ENCODE measurements around the gene CDC14B.
"Not testable (repeated sequence)": the region's sequence is repeated elsewhere in the genome, so short reads cannot be mapped to it uniquely, and the experiment has no call there.

The CDC14B gene

DNA sequence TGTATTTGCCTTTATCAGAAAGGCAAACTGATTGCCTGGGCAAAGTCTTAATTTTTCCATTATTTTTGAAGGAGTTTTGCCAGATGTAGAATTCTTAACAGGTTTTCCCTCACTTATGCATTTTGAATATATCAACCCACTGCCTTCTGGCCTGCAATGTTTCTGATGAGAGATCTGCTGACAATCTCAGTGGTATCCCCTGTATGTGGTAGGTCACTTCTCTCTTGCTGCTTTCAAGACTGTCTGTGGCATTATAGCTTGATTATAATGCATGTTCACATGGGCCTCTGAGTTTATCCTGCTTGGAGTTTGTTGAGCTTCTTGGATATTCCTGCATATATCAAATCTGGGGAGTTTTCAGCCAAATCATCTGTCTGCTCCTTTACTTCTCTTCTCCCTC is 87.5 kb downstream of the CDC14B start:
- DNase-seq = no peak

DNA sequence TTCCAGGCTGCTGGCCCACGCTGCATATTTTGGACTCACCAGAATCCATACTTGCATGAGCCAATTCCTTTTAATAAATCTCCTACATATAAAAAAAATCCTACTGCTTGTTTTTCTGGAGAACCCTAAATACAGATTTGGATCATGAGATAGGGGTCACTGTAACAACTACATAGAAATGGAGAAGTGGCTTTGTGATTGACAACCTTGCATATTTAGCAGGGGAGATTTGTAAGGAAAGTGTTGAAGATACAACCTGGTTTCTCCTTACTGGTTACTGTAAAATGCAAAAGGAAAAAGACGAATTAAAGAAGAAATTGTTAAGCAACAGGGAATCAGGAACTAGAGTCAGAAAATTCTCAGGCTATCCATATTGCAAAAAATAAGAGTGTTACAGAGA is 94.9 kb downstream of the CDC14B start:
- DNase-seq = no peak

DNA sequence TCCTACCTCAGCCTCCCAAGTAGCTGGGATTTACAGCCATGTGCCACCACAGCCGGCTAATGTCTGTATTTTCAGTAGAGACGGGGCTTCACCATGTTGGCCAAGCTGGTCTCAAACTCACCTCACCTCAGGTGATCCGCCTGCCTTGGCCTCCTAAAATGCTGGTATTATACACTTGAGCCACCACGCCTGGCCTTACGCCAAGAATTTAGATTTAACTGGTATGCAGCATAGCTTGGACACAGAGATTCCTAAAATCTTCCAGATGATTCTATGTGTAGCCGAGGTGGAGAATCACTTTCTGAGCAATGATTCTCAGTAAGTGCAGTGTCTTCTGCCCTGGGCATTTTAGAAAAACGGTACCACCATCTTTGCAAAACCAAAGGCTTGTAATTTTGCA is 95.6 kb downstream of the CDC14B start:
- no peak for DNase-seq

DNA sequence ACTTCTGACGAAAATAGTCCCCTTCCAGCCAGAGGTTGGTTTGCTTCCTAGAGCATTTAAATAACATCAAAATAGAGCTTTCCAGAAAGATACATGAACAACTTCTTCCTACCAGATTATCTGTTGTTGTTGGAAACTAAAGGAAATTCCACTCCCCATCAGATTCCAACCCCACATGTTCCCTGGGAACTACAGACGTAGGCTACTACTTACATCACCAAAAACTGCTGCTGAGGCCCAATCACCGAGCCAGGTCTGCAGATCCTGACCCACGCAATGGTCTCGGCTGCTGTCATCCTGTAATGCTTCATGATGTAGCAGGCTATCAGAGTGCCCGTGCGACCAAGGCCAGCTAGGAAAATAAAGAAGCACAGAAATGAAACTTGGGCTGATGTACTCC is 96.3 kb downstream of the CDC14B start:
- no peak for DNase-seq

DNA sequence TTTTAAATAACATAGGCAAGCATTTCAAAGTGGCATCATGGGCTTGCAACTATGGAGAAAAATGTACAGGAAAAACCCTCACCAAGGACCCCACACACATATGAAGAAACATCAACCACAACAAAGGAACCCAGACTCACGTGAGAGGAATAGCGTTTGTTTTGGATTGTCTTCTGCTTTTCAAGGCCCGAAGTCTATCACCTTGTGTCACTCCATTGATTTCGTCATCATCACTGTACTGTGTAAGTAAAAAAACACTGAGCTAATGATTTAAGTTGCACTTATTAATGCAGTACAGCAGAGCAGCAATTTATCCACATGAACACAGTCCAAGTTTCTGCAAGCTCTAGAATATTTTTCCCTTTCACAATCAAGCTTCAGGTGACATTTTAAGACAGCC is 97.3 kb downstream of the CDC14B start:
- no peak for DNase-seq

- no peak for DNase-seq
Measured at GRCh38 chr9:96519787-96520186, 99.9 kb downstream of the CDC14B start.

DNA sequence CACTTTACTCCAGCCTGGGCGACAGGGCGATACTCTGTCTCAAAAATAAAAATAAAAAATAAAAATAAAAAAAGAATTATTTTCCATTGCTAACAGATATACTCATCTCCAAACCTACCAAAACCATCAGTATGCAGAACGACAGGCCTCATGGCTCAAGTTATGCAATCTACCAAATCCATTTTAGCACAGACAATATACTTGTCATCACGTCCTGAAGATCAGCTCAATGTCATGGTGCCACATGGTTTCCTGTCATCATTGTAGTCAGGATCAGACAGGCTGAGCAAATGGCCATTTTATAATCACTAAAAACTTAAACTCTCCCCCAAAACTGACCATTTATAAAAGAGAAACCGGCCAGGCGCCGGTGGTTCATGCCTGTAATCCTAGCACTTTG is 100.5 kb downstream of the CDC14B start:
- no peak for DNase-seq

DNA sequence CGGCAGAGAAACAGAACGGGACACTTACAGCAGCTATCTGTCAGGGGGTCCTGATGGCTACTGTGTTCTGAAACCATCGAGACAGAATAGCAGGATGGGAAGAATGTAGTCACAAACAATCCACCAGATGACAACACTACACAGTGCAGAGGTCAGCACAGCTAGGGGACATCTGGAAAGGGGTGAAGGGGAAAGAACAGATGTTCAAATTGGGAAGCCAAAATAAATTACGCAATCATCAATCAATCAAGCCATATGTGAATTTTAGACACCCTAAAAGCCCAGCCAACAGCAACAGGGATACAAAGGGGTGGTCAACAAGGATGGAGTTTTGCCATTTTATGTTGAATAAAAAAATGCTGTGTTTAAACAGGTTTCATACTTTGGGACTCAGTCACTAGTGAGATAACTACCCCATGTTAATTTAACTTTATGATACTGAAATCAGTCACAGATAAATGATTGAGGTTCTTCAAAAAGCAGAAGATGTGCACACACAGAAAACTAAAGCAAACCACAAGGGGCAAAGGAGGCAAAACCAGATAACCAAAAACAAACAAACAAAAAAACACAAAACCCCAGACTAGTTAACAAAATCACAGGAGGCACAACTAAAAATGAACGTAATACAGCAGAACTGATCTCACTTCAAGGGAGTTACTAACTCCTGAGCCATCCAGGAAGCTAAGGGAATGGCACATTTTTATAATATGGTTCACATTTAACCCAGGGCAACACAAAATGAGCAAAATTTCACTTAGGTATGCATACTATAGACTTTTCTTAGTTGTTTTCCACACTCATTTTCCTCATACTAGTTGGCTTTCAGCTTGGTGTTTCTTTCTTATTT is 103.8 kb downstream of the CDC14B start:
- no peak for DNase-seq

- no peak for DNase-seq
Measured at GRCh38 chr9:96514800-96515158, 104.9 kb downstream of the CDC14B start.

GRCh38 chr9:96514108-96514799 is 105.4 kb downstream of the CDC14B start:
- no peak for DNase-seq

- DNase-seq = no peak
Measured at GRCh38 chr9:96513622-96514021, 106.0 kb downstream of the CDC14B start.

GRCh38 chr9:96512240-96512639 is 107.4 kb downstream of the CDC14B start:
- DNase-seq = no peak

GRCh38 chr9:96510258-96510657 is 109.4 kb downstream of the CDC14B start:
- DNase-seq = no peak

DNA sequence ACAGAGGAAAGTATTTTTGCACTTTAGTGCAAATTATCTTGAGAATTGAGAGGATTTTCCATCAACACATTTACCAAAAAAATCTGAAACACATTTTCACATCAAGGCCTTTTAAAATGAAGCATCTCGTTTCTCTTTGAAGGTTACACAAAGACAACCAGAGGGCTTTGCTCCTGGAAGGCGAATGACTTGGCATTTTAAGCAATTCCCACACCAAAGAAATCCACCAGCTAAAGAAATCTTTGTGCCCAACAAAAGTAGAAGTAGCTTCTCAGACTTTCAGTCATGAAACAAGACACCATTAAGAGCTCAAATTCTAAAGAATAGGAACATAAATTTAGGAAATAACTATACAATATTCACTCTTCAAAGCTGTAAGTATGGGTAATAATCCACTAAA is 109.8 kb downstream of the CDC14B start:
- DNase-seq = no peak

- no peak for DNase-seq
Measured at GRCh38 chr9:96509026-96509425, 110.6 kb downstream of the CDC14B start.

DNA sequence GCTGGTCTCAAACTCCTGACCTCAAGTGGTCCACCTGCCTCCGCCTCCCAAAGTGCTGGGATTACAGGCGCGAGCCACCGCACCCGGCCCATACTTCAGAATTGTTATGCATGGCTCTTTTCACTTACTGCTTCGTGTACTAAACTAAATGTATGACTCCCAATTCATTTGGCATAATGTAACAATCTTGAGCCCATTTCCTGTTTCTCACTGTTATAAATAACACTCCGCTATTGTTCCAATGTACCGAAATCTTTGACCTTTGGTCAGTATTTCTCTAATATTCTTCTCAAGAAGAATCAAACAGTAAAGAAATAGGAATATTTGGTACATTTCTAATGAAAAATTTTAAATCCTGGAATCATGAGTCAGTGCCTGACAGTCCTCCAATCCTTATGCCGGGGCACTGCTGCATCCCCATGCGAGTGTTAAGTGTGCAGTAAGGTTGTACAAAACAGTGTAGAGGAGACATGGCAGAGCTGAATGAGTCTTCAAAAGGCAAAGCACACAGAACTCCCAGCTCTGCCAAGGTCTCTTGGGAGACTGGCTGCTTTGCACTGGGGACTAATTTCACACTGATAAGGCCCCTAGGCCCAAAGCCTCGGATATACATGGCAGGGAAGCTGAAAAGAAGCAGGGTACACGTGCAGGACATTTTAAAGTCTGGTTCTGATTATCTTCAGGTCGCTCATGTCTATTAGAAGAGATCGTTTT is 111.3 kb downstream of the CDC14B start:
- no peak for DNase-seq

DNA sequence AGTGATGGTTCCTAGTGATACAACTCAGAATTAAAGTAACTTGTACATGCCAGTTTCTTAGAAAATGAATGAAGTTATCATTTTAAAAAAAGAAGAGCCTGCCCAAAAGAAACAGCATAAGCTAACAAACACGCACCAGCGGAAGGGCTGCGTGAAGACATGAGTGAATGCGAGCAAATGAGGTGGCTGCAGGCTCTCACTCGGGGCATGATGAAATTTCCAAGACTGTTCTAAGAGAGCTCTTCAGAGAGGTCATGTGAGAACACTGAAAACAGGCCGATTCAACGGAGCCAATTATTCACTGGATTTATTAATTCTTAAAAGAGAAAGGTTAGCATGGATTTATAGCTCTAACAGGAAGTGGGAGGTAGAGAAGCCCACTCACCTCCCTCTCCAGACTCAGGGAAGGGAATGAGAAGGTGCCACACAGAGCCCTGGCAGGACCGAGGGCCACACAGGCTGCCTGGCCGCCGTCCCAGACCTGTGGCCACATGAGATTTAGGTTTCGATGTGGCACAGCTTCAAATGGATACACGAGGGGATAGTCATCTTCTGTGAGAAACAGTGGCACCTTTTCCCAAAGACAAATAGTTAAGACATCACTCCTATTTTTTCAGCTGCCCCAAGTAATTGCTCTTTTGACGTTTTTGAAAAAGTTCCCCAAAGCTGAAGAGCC is 114.2 kb downstream of the CDC14B start:
- DNase-seq = no peak

DNA sequence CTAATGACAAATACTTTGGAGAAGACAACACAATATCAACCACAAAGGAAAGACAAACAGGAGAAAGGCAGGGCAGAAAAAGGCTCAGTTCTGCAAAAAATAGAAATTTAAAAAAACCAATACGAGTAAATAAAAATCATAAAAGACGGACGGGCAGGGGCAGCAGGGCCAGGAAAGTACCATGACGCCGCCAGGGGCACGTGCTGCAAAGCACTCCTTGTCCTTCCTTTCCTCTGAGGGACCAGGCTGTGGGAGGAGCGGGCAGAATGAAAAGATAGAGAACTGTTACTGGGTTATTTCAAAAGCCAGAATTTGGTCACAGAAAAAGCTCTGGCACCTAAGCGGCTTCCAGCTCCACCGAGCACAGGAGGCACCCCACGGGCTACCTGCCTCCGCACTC is 115.7 kb downstream of the CDC14B start:
- no peak for DNase-seq

- not testable (repeated sequence) for DNase-seq
Measured at GRCh38 chr9:96503374-96503748, 116.3 kb downstream of the CDC14B start.

DNA sequence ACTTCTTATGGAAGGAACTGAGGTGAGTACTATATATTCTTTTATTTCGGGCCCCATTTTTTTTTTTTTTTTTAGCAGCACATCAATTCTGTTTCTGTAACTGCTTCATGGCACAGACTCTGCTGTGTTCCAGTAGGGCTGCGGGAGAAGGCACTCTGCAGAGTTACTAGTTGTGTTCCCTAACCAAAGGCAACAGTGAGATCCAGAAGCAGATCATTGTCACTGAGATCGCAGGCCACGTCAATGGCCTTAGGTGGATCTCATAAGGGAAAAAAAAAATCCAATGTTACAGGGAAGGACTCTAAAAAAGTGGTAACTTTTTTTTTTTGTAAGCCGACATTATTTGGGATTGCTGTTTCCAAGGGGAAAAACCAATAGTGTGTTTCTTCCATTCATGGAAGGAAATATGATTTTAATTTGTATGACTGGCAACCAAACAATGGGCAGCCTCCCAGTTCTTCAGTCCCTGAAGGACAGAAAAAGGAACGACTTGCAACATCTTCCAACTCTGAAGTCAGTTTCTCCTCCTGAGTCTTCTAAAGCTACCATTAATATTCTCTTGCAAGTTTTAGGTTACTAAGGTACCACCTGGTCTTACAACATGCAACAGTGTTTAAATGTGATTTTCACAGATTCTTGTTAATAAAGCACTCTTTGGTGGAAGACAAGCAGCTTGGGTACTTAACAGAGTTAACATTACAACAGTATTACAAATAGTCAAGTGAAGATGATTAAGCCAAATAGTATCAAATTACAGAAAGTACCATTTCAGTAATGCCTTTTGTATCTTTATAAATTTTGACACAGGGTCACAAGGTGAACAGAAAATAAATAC is 116.9 kb downstream of the CDC14B start:
- DNase-seq = no peak

DNA sequence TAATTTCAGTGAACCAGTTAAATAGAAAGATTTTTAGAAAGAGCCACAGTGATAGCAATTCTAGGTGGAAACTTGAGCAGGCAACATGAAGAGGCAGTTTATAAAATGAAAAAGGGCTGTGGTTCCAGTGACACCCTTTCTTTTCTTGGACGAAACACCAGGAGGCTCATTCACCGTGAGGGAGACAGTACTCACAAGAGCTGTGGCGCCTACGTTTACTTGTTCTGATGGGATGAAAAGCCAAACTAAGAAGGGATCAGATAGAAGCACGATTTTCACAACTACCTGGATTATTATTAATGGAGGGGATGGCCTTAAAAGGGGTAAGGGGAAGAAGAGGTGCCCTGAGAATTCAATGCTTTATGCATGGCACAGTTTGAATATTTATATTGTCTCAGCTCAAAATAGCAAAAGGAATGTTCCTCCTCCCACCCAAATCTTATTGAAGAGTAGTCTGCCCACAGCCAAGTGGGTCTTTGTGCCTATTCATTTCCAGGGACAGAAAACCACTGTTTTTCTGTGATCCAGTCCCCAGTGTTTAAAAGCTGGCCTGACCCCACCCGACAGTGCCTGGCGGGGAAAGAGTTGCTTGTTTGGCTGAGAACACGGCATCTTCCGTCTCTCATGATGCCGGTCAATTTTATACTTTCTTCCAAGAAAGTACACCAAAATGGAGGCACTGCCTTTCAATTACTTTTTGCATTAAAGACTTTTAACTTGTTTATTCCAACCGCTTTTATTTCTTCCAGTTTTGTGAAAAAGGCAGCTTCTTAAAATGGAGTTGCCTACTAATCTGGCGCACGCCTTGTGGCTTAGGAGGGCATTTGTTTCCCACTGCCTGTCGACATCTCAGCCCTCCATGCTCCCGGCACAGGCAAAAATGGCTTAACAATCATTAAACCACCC is 117.8 kb downstream of the CDC14B start:
- no peak for DNase-seq

Measured in stimulated activated CD4-positive, alpha-beta T cell treated with anti-CD3 and anti-CD28 coated beads, Interleukin-15, amount 100 ng/mL, for 24 hours (primary cell).